Ishikawa (cell line): ENCODE results near the gene MPO.

ENCODE experiments used
- CEBPB ChIP-seq: IDR thresholded peaks from 2 replicates; pipeline ENCODE4 v1.6.1; 2012
- CREB1 ChIP-seq: IDR thresholded peaks from 2 replicates; pipeline ENCODE4 v1.6.1; 2012; ENCODE audit warnings: low read depth
- EGR1 ChIP-seq: IDR thresholded peaks from 2 replicates; pipeline ENCODE4 v1.6.1; 2012
- EP300 ChIP-seq: IDR thresholded peaks from 2 replicates; pipeline ENCODE4 v1.6.1; 2012; ENCODE audit warnings: borderline replicate concordance
- FOXM1 ChIP-seq: IDR thresholded peaks from 2 replicates; pipeline ENCODE4 v1.6.1; 2012; ENCODE audit warnings: low read depth, borderline replicate concordance
- NFIC ChIP-seq: IDR thresholded peaks from 2 replicates; pipeline ENCODE4 v1.6.1; 2012
- RAD21 ChIP-seq: IDR thresholded peaks from 2 replicates; pipeline ENCODE4 v1.6.1; 2012; ENCODE audit warnings: low read depth
- TAF1 ChIP-seq: IDR thresholded peaks from 2 replicates; pipeline ENCODE4 v1.6.1; 2012; ENCODE audit warnings: low read depth, mild to moderate bottlenecking
- TCF12 ChIP-seq: IDR thresholded peaks from 2 replicates; pipeline ENCODE4 v1.6.1; 2012; ENCODE audit warnings: low read depth
- TEAD4 ChIP-seq: IDR thresholded peaks from 2 replicates; pipeline ENCODE4 v1.6.1; 2012
- YY1 ChIP-seq: IDR thresholded peaks from 2 replicates; pipeline ENCODE4 v1.6.1; 2012; ENCODE audit warnings: low read depth
- ZBTB7A ChIP-seq: IDR thresholded peaks from 2 replicates; pipeline ENCODE4 v1.6.1; 2012; ENCODE audit warnings: low read depth
- TF ChIP-seq, protein P1 (sequence below): IDR thresholded peaks from 2 replicates; pipeline ENCODE4 v1.6.1; 2012; ENCODE audit warnings: low read depth, mild to moderate bottlenecking
- TF ChIP-seq, protein P2 (sequence below): IDR thresholded peaks from 2 replicates; pipeline ENCODE4 v1.6.1; 2012
- TF ChIP-seq, protein P3 (sequence below): IDR thresholded peaks from 2 replicates; pipeline ENCODE4 v1.6.1; 2012

The MPO gene

DNA sequence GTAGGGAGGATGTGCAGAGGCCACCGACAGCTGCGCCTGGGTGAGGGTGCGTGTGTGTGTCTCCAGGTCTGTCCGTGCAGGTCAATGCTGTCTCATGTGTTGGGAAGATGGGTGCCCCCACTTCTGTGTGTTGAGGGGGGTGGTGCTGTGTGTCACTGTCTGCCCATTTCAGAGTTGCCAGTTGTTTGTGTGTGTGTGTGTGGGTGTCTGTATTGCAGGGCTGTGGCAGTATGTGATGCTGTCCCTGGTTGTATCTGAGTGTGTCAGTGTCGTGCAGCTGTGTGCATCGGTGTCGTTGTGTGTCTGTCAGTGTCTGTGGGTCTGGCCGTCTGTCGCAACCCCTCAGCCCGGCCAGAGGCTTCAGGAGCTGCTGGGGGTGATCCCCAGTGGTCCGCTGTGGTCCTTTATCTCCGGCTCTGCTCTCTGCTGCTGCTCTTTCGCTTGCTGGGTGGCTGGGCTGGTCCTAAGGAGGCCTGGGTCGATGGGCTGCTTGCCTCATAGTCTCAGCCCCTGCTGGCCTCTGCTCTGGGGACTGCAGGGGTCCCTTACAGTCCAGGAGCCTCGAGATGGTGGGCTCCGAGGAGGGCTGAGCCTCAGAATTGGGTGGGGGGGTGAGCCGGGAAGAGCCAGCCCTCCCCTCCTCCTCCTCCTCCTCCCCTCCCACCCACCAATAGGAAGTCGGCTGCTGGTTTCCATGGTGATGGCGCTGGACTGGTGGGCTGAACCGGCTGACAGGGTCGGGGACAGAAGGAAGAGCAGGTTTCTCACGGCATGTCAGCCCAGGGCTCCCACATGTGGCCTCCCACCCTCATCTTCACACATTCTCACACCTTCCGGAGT lies 47.7 kb upstream of the MPO start, which contains the start of gene TSPOAP1:
TSPOAP1 (minus strand) TSS at position 601 of the 840 bp plus-strand sequence. CDS start 875 bp downstream, outside the sequence.
- no peak for TF ChIP-seq TEAD4
- no peak for TF ChIP-seq TAF1
- TF ChIP-seq, protein P1, sequence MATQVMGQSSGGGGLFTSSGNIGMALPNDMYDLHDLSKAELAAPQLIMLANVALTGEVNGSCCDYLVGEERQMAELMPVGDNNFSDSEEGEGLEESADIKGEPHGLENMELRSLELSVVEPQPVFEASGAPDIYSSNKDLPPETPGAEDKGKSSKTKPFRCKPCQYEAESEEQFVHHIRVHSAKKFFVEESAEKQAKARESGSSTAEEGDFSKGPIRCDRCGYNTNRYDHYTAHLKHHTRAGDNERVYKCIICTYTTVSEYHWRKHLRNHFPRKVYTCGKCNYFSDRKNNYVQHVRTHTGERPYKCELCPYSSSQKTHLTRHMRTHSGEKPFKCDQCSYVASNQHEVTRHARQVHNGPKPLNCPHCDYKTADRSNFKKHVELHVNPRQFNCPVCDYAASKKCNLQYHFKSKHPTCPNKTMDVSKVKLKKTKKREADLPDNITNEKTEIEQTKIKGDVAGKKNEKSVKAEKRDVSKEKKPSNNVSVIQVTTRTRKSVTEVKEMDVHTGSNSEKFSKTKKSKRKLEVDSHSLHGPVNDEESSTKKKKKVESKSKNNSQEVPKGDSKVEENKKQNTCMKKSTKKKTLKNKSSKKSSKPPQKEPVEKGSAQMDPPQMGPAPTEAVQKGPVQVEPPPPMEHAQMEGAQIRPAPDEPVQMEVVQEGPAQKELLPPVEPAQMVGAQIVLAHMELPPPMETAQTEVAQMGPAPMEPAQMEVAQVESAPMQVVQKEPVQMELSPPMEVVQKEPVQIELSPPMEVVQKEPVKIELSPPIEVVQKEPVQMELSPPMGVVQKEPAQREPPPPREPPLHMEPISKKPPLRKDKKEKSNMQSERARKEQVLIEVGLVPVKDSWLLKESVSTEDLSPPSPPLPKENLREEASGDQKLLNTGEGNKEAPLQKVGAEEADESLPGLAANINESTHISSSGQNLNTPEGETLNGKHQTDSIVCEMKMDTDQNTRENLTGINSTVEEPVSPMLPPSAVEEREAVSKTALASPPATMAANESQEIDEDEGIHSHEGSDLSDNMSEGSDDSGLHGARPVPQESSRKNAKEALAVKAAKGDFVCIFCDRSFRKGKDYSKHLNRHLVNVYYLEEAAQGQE: no peak
- no peak for TF ChIP-seq FOXM1
- TF ChIP-seq RAD21: no peak
- no peak for TF ChIP-seq YY1
- TF ChIP-seq, protein P2, sequence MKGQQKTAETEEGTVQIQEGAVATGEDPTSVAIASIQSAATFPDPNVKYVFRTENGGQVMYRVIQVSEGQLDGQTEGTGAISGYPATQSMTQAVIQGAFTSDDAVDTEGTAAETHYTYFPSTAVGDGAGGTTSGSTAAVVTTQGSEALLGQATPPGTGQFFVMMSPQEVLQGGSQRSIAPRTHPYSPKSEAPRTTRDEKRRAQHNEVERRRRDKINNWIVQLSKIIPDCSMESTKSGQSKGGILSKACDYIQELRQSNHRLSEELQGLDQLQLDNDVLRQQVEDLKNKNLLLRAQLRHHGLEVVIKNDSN: no peak
- no peak for TF ChIP-seq CEBPB
- TF ChIP-seq EP300: no peak
- TF ChIP-seq CREB1: no peak
- TF ChIP-seq EGR1: no peak
- TF ChIP-seq TCF12: no peak

DNA sequence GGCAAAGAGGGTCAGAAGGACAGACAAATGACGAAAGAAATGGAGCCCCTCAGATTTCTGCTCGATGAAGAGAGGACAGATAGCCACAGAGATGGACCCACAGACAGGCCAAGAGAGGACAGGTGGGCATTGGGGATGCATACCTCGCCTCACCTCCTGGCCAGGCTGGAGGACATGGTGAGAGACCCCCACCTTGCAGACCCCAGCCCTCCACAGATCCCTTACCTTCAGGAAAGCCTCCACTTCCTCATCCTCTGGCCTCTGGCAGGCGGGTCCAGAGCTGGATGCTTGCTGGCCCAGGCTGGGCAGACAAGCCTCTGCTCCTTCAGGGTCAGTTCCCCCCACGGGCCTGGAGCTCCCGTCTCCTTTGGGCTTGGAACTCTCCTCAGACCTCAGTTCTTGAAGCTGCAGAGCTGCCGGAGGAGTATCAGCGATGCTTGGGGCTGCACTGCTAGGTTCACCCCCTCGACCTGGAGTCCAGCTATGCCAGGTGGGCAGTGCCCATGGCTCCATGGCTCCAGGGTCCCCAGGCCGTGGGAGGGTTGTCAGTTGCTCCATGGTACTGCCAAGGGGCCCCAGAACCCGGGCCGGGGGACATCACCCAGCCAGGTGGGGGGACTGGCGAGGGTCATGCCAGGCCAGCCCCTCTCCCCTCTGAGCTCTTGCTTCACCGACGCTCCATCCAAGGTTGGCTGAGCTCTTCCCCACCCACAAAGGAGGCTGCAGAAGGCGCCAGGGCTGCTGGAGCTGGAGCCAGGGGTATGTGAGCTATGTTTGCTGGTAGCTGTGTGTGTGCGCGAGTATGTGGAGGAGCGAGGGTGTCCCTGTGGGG lies 46.8 kb upstream of the MPO start:
- TF ChIP-seq EGR1 (no peak), CEBPB (no peak), EP300 (no peak), NFIC (no peak), RAD21 (no peak)

DNA sequence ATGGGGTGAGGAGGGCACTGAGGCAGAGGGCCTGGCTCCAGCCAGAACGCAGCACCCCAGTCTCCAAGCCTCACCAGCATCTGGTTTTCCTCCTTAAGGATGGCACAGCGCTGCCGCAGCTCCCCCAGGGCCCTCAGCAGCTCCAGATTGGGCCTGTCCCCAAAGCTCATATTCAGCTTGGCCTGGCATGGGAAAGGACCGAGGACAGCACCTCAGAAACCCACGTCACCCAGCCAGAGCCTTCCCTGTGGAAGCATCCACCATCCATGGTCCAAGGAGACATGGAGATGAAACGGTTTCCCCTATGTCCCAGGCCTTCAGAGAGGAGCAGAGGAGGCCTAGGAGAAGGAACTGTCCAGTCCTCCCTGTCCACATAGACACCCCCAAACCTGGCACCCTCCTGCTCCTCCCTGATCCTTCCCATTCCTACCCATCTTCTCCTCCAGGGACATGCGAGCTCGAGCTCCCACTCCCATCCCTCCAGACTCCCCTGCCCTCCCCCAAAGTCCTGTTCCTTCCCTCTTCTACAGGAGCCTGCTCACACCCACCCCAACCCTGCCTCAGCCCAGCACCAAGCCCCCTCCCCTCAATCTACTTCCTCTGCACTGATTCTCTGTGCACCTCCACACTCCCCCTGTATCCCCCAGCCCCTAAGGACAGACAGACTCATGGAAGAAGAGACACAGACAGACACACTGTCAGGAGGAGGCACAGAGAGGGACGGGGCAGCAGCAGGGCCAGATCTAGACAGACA lies 46.1 kb upstream of the MPO start:
- TF ChIP-seq NFIC (no peak), TEAD4 (no peak)
- TF ChIP-seq, protein P1: peak; percentile 47; the same call in 1 of the 2 replicates

DNA sequence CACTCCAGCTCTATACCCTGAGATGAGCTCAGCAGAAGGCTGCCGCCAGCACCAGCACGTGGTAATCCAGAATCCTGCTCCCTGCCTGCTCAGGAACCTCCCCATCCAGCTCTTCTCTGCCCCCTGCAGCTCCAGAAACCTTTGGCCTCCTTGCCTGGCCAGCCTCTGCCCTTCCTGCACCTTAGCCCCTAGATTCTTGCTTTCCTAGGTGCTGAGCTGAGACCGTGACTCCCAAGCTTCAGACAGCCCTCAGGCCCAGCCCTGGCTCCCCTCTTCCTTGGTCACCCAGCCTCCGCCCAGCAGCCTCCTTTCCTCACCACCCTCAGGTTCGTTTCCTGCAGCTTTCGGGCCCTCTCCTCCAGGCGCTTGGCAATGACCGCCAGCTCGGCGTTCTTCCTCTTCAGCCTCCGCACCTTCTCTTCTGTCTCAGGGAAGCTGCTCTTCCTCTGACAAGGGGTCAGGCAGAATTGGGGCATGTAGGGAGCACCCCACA lies 45.3 kb upstream of the MPO start:
- TF ChIP-seq, protein P1: peak; percentile 27; the same call in 1 of the 2 replicates
- TF ChIP-seq CEBPB: no peak

DNA sequence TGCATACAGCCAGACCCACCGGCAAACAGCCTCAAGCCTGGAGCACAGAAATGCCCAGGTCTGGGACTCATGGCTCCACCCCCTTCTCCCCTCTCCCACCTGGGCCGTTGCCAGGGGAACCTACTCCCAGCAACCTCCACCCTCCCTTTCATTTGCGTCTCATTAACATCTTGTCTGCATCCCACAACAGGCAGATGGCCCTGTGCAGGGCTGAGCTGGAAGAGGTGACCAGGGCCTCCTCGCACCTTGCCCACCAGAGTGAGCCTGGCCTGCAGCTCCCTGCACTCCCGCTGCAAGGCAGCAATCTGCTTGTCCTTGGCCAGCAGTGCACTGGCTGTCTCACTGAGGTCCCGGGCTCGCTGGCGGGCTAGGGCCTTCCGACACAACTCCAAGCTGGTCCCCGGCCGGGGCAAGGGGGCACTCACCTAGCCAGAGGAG lies 44.6 kb upstream of the MPO start:
- TF ChIP-seq, protein P2: no peak
- TF ChIP-seq, protein P3, sequence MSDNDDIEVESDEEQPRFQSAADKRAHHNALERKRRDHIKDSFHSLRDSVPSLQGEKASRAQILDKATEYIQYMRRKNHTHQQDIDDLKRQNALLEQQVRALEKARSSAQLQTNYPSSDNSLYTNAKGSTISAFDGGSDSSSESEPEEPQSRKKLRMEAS: no peak
- no peak for TF ChIP-seq TCF12
- TF ChIP-seq FOXM1: no peak
- no peak for TF ChIP-seq ZBTB7A
- no peak for TF ChIP-seq RAD21
- TF ChIP-seq EGR1: no peak
- no peak for TF ChIP-seq EP300
- TF ChIP-seq NFIC: no peak
- TF ChIP-seq YY1: no peak
